AG10803 (cell line): ENCODE results near the gene CELSR1.

Experiments
- DNase-seq: peaks from one replicate; pipeline ENCODE4 v3.0.0; 2010; ENCODE audit warnings: low read depth
- H3K4me3 ChIP-seq: 2 replicates; pipeline ENCODE4 v1.5.1; 2011; ENCODE audit warnings: mild to moderate bottlenecking, low read length, control low read depth
- TF ChIP-seq, protein P1 (sequence below): conservative IDR thresholded peaks from 2 replicates; pipeline ENCODE4 v1.5.1; 2011; ENCODE audit warnings: mild to moderate bottlenecking, low read length, control low read depth, inconsistent platforms

The CELSR1 gene

GRCh38 chr22:46526244-46526839, 11.1 kb downstream of the CELSR1 start:
- TF ChIP-seq, protein P1, sequence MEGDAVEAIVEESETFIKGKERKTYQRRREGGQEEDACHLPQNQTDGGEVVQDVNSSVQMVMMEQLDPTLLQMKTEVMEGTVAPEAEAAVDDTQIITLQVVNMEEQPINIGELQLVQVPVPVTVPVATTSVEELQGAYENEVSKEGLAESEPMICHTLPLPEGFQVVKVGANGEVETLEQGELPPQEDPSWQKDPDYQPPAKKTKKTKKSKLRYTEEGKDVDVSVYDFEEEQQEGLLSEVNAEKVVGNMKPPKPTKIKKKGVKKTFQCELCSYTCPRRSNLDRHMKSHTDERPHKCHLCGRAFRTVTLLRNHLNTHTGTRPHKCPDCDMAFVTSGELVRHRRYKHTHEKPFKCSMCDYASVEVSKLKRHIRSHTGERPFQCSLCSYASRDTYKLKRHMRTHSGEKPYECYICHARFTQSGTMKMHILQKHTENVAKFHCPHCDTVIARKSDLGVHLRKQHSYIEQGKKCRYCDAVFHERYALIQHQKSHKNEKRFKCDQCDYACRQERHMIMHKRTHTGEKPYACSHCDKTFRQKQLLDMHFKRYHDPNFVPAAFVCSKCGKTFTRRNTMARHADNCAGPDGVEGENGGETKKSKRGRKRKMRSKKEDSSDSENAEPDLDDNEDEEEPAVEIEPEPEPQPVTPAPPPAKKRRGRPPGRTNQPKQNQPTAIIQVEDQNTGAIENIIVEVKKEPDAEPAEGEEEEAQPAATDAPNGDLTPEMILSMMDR: no peak
- no peak overlapping the region for H3K4me3 ChIP-seq
- DNase-seq: no peak

- TF ChIP-seq, protein P1: no peak
- H3K4me3 ChIP-seq: no peak overlapping the region
- DNase-seq: no peak
These were observed 11.8 kb downstream of the CELSR1 start for GRCh38 chr22:46525389-46526243.

DNA sequence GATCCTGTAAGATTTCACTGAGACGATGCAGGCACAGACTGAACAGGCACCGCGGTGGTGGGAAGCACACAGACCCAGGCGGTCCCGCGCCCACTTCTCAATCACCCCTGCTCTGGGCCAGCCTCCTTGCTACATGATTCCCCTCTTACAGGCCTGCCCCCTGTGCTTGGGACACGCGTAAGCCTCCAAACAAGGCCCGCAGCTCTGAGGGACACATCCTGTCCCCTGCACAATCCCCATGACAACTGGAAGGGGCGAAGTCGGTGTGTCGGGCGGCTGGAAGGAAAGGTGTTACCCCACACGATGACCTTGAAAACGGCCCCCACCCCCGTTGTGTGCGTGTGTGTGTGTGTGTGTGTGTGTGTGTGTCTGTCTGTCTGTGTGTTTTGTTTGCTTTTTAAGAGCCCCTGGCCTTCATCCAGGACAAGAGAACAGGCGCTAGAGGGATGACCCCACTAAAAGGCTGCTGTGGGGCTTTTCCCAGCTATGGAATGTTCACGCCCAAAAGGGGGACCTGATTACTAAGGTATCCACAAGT, 13.1 kb downstream of the CELSR1 start:
- DNase-seq: no peak
- no peak overlapping the region for H3K4me3 ChIP-seq
- TF ChIP-seq, protein P1: no peak

DNA sequence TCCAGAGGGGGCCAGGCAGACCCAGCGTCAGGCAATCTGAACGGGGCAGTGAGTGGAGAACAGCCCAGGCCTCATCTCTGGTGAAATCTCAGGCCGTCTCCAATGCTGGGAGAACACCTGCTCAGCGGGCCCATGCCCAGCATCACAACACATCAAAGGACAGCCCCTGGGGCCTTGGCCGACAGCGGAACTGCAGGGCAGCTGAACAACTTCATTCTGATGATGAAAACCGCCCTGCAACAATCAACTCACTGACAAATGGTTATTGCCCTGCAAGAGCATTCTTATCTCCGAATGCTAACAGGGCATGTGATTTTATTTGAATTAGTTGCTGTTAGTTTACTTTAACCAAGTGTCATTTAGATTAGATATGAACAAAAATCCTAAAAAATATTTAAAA, 14.6 kb downstream of the CELSR1 start:
- TF ChIP-seq, protein P1: no peak
- H3K4me3 ChIP-seq: no peak overlapping the region
- DNase-seq: no peak

DNA sequence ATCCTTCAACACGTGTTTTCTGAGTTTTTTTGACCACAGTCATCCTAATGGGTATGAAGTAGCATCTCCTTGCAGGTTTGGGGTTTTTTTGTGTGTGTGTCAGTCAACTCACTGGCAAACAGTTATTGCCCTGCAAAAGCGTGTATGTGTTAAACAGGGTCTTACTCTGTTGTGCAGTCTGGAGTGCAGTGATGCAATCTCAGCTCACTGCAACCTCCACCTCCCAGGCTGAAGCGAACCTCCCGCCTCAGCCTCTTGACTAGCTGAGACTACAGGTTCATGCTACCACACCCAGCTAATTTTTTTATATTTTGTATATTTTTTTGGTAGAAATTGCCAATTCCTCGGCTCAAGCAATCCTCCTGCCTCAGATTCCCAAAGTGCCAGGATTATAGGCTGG, 15.4 kb downstream of the CELSR1 start:
- TF ChIP-seq, protein P1: no peak
- no peak for DNase-seq
- no peak overlapping the region for H3K4me3 ChIP-seq

DNA sequence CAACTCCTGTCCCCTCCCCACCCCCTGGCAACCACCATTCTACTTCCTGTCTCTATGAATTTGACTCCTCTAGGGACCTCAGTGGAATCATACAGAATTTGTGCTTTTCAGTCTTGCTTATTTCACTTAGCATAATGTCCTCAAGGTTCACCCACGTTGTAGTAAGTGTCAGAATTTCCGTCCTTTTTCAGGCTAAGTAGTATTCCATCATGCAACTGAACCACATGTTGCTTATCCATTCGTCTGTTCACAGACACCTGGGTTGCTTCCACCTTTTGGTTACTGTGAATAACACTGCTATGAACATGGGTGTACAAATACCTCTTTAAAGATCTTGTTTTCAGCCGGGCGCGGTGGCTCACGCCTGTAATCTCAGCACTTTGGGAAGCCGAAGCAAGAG, 16.5 kb downstream of the CELSR1 start:
- TF ChIP-seq, protein P1: no peak
- no peak overlapping the region for H3K4me3 ChIP-seq
- DNase-seq: no peak

DNA sequence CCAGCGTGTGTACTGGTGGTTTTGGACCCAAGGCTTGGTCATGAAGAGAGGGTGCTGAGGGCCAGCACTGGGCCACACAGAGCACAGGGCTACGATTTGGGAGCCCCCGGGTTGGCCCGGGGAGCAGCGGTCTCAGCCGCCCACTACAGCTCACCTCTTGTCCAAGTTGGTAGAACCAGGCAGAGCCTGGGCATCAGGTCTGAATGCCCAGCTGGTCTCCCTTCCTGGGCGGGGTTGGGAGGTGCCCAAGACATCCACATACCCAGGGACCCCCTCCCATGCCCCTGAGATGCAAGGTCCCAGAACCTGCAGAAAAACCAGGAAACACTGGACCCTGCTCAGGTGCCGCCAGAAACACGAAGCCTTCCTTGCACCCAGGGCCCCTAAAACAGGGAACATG, 18.0 kb downstream of the CELSR1 start:
- no peak for DNase-seq
- H3K4me3 ChIP-seq: no peak overlapping the region
- TF ChIP-seq, protein P1: no peak
